RWPE2 (cell line): Measurements from ENCODE around the gene FRMPD4.

Experiments
- ATAC-seq: fragments of 200-7000 bp; cut with Tn5 transposase; 3 replicates; pipeline ENCODE4 v1.9.1; 2021; ENCODE audit warnings: low read depth
- DNase-seq: peaks from one replicate; pipeline ENCODE4 v3.0.0-alpha.2; 2020; ENCODE audit warnings: low spot score
- H3K27ac ChIP-seq: fragments of 450-650 bp; 2 replicates; pipeline ENCODE4 v1.5.1; 2017; ENCODE audit warnings: mild to moderate bottlenecking; ENCODE audit not compliant: poor library complexity, severe bottlenecking
- H3K27me3 ChIP-seq: fragments of 250-450 bp; sonication (Bioruptor Pico); 2 replicates; pipeline ENCODE4 v1.5.1; 2021; ENCODE audit warnings: mild to moderate bottlenecking, moderate library complexity; ENCODE audit not compliant: insufficient read depth, poor library complexity, severe bottlenecking
- H3K36me3 ChIP-seq: fragments of 250-450 bp; sonication (Bioruptor Pico); 2 replicates; pipeline ENCODE4 v1.5.1; 2020; ENCODE audit warnings: low read depth, mild to moderate bottlenecking, moderate library complexity
- H3K4me1 ChIP-seq: fragments of 250-450 bp; sonication (Bioruptor Pico); 2 replicates; pipeline ENCODE4 v1.5.1; 2021; ENCODE audit warnings: mild to moderate bottlenecking, moderate library complexity; ENCODE audit not compliant: insufficient read depth, poor library complexity, severe bottlenecking
- H3K4me3 ChIP-seq: fragments of 250-450 bp; sonication (Bioruptor Pico); 2 replicates; pipeline ENCODE4 v1.5.1; 2021; ENCODE audit warnings: mild to moderate bottlenecking, moderate library complexity; ENCODE audit not compliant: severe bottlenecking
- H3K9me3 ChIP-seq: fragments of 250-450 bp; sonication (Bioruptor Pico); 2 replicates; pipeline ENCODE4 v1.5.1; 2021; ENCODE audit warnings: mild to moderate bottlenecking, moderate library complexity; ENCODE audit not compliant: severe bottlenecking
- TF ChIP-seq, protein P1 (sequence below): fragments of 450-650 bp; IDR thresholded peaks from one replicate; pipeline ENCODE4 v1.5.1; 2017; ENCODE audit warnings: mild to moderate bottlenecking, moderate library complexity; ENCODE audit not compliant: poor library complexity, severe bottlenecking

FRMPD4 gene

DNA sequence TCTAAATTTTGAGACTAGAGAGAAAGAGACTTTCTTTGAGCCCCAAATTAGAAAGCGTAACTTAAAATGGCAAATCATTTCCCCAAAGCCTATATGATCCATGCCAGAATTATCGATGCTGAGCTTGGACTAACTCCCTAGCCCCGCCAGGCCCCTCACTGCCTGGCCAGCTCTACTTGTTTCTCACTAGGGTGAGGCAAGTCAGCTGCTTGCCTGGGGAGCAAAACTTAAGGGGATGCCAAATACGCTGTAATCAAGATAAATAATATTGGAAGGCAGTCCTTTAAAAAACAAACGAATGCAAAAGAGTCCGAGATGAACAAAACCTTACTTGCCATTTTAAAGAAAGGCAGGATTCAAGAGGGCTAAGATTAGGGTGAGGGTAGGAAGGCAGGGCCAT is 236.0 kb downstream of the FRMPD4 start:
- Histone ChIP-seq H3K27me3 (no peaks in the 10 kb centered on the region), H3K9me3 (no peaks in the 10 kb centered on the region), H3K4me3 (no peak overlapping the region), H3K4me1 (peaks cover 12% of the 10 kb centered on the region), H3K27ac (no peak overlapping the region), H3K36me3 (no peaks in the 10 kb centered on the region)
- ATAC-seq (no peak), DNase-seq (no peak)
- TF ChIP-seq, protein P1, sequence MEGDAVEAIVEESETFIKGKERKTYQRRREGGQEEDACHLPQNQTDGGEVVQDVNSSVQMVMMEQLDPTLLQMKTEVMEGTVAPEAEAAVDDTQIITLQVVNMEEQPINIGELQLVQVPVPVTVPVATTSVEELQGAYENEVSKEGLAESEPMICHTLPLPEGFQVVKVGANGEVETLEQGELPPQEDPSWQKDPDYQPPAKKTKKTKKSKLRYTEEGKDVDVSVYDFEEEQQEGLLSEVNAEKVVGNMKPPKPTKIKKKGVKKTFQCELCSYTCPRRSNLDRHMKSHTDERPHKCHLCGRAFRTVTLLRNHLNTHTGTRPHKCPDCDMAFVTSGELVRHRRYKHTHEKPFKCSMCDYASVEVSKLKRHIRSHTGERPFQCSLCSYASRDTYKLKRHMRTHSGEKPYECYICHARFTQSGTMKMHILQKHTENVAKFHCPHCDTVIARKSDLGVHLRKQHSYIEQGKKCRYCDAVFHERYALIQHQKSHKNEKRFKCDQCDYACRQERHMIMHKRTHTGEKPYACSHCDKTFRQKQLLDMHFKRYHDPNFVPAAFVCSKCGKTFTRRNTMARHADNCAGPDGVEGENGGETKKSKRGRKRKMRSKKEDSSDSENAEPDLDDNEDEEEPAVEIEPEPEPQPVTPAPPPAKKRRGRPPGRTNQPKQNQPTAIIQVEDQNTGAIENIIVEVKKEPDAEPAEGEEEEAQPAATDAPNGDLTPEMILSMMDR = no peak

GRCh38 chrX:12378253-12378652 is 240.0 kb downstream of the FRMPD4 start:
- ATAC-seq (no peak), DNase-seq (no peak)
- Histone ChIP-seq H3K27ac (no peak overlapping the region), H3K27me3 (no peaks in the 10 kb centered on the region), H3K9me3 (no peaks in the 10 kb centered on the region), H3K4me3 (no peak overlapping the region), H3K36me3 (no peaks in the 10 kb centered on the region), H3K4me1 (no peaks in the 10 kb centered on the region)
- TF ChIP-seq, protein P1 = no peak

GRCh38 chrX:12378706-12379105 is 240.4 kb downstream of the FRMPD4 start:
- Histone ChIP-seq H3K27me3 (no peaks in the 10 kb centered on the region), H3K4me3 (no peak overlapping the region)
- TF ChIP-seq, protein P1 = no peak

GRCh38 chrX:12379671-12380070 is 241.4 kb downstream of the FRMPD4 start:
- TF ChIP-seq, protein P1 = no peak
- DNase-seq (no peak), ATAC-seq (0 out of 3 replicates have a peak, but pooled peaks have one; percentile 25)
- H3K4me1 ChIP-seq = no peaks in the 10 kb centered on the region
- H3K27ac ChIP-seq = no peak overlapping the region
- H3K36me3 ChIP-seq = no peaks in the 10 kb centered on the region
- H3K4me3 ChIP-seq = no peak overlapping the region
- H3K27me3 ChIP-seq = no peaks in the 10 kb centered on the region
- H3K9me3 ChIP-seq = no peaks in the 10 kb centered on the region

More at GRCh38 chrX:12378706-12379105, 240.4 kb downstream of the FRMPD4 start:
- Histone ChIP-seq H3K4me1 (no peaks in the 10 kb centered on the region), H3K9me3 (no peaks in the 10 kb centered on the region), H3K27ac (no peak overlapping the region), H3K36me3 (no peaks in the 10 kb centered on the region)
- ATAC-seq = no peak
- DNase-seq = no peak

GRCh38 chrX:12383196-12383595 is 244.9 kb downstream of the FRMPD4 start:
- Histone ChIP-seq H3K27ac (no peak overlapping the region), H3K9me3 (no peaks in the 10 kb centered on the region), H3K27me3 (no peaks in the 10 kb centered on the region), H3K4me1 (no peaks in the 10 kb centered on the region), H3K4me3 (no peak overlapping the region), H3K36me3 (no peaks in the 10 kb centered on the region)
- TF ChIP-seq, protein P1 = peak; percentile 31
- DNase-seq (no peak), ATAC-seq (no peak)
